Ammon's horn (tissue), 1 donor: ENCODE measurements around the gene GPHN.
"Not testable (repeated sequence)": the region's sequence is repeated elsewhere in the genome, so short reads cannot be mapped to it uniquely, and the experiment has no call there.

Source experiments
- DNase-seq: peaks from one replicate; pipeline ENCODE4 v3.0.0-alpha.2; 2016; ENCODE audit warnings: low spot score

The GPHN gene

DNA sequence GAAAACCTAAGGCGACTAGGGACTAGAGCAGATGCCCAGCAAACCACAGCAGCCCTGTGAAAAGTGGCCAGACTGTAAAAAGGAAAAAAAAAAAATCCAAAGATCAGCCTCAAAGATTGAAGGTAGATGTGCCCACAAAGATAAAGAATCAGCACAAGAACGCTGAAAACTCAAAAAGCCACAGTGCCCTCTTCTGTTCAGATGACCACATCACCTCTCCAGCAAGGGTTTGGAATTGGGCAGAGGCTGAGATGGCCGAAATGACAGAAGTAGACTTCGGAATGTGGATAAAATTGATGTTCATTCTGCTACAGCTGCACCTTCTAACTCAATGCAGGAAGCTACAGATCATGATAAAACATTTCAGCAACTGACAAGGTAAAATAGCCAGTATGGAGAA, 154.4 kb downstream of the GPHN start:
- DNase-seq, result no peak

- DNase-seq, result no peak
Measured at GRCh38 chr14:66677780-66678179, 169.8 kb downstream of the GPHN start.

DNA sequence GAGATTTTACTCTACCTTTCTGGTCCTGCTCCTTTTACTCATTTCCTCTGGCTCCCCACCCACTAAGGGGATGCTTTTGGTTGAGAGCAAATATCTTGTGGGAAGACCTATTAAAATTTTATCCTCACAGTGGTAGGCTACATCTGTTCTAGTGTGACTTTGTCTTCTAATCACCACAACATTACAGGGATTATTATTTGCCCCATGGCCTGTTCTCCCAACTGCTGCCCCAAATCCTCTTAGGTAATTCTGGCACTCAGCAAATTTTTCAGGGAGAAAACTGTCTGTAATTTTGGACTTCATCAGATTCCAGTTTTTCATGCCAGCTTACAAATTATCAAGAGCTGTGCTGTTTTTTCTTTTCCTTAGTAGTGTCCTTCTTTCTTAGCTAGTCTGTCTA, 172.3 kb downstream of the GPHN start:
- DNase-seq, result no peak

GRCh38 chr14:66696326-66696725, 188.4 kb downstream of the GPHN start:
- no peak for DNase-seq

DNA sequence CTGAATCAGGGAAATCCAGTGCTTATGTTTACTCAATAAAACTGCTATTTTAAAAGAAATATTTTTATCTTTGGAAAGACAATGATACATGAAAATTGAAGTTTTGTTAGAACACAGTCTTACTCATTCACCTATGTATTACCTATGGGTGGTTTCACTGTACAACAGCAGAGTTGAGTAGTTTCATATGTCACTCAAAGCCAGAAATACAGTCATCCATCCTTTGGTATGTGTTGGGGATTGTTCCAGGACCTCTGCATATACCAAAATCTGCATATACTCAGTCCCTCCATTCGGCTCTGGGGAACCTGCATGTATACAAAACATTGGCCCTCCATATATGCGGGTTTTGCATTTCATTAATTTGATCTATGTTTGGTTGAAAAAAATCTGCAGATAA, 190.6 kb downstream of the GPHN start:
- no peak for DNase-seq

DNA sequence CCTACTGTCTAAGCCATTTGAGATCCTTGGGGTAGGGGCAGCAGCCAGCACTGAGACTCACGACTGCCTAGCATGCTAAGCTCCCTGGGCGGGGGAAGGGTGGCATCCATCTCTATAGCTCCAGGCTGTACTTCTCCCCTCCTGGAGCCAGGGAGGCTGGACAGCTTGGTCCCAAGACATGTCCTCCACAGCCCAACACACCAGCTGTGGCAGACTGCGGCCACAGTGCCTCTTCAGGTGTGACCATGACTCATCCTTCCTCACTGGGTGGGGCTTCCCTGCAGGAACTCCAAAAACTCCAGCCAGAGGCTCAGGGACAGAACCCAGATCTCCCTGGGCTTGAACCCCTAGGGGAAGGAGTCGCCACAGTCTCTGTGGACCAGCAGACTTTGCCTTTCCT, 193.9 kb downstream of the GPHN start:
- DNase-seq, result no peak

- DNase-seq, result no peak
Measured at GRCh38 chr14:66708267-66708666, 200.3 kb downstream of the GPHN start.

GRCh38 chr14:66709291-66709690, 201.3 kb downstream of the GPHN start:
- DNase-seq, result peak; percentile 28

GRCh38 chr14:66714291-66714690, 206.3 kb downstream of the GPHN start:
- not testable (repeated sequence) for DNase-seq

GRCh38 chr14:66715313-66715712, 207.4 kb downstream of the GPHN start:
- not testable (repeated sequence) for DNase-seq

DNA sequence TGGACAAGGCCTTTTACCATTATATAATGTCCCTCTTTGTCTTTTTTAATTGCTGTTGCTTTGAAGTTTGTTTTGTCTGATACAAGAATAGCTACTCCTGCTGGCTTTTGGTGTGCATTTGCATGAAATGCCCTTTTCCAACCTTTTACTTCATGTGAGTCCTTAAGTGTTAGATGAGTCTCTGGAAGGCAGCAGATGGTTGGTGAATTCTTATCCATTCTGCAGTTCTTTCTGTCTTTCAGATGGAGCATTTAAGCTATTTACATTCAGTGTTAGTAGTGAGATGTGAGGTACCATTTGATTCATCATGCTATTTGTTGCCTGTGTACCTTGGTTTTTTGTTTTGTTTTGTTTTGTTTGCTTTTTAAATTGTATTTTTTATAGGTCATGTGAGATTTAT, 208.3 kb downstream of the GPHN start:
- no peak for DNase-seq

GRCh38 chr14:66717561-66718140, 209.7 kb downstream of the GPHN start:
- DNase-seq, result no peak

GRCh38 chr14:66724996-66725395, 217.0 kb downstream of the GPHN start:
- DNase-seq, result no peak

DNA sequence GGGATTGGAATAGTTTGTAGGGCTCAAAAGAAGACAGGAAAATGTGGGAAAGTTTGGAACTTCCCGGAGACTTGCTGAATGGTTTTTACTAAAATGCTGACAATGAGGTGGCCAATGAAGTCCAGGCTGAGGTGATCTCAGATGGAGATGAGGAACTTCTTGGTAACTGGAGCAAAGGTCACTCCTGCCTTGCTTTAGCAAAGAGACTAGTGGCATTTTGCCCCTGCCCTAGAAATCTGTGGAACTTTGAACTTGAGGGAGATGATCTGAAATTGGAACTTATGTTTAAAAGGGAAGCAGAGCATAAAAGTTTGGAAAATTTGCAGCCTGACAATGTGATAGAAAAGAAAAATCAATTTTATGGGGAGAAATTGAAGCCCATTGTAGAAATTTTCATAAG, 223.4 kb downstream of the GPHN start:
- DNase-seq, result not testable (repeated sequence)

DNA sequence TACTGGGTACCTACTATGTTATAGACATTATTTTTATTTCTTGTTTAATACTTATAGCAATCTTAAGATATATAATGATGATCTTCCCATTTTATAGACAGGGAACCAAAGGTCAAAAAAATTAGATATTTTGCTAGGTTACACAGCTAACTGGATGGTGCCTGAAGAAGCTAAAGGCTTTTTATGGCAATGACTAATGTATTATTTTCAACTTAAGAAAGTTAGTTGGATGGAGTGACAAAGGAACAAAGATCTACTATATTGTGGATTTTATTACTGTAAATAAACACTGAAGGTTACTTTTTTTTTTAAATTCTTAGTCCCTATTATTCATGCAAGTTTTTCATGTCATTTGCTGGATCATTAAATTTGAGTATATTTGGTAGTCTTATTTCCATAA, 227.9 kb downstream of the GPHN start:
- DNase-seq, result no peak

DNA sequence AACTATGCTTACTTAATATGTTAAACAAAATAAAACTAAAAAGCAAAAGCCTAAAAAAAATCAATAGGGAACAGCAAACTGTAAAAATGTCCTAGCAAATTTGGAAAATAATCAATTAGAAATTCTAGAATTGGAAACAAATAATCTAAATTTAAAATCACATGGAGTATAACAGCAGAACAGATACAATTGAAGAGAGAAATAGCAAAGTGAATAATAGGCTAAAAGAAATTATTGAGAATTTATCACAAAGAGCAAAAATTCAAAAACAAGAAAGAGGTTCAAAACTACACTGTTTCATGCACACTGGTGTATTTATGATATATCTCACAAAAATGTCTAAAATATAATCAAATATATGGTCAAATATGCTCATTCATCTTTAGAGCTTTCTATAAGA, 231.9 kb downstream of the GPHN start:
- DNase-seq, result no peak

- no peak for DNase-seq
Measured at GRCh38 chr14:66745078-66745477, 237.1 kb downstream of the GPHN start.

- peak; percentile 27 for DNase-seq
Measured at GRCh38 chr14:66746316-66747006, 238.5 kb downstream of the GPHN start.

GRCh38 chr14:66752109-66752508, 244.2 kb downstream of the GPHN start:
- no peak for DNase-seq

- no peak for DNase-seq
Measured at GRCh38 chr14:66758031-66758613, 250.2 kb downstream of the GPHN start.

DNA sequence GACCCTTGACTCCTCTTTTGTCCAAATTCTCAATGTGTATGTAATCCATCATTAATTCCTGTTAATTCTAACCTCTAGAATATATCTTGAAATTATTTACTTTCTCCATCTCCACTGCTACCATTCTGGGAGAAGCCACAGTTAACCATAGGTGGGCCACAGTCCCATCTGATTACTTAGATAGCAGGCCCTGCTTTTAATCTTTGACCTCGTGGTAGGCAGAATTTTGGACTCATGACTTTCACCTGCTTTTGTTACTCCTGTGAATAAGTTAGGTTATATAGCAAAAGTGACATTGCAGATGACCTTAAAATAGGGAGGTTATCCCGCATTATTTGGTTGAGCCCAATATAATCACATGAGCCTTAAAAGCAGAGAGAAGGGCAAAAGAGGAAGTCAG, 264.2 kb downstream of the GPHN start:
- no peak for DNase-seq

- no peak for DNase-seq
Measured at GRCh38 chr14:66782853-66783252, 274.9 kb downstream of the GPHN start.

- no peak for DNase-seq
Measured at GRCh38 chr14:66790101-66790500, 282.2 kb downstream of the GPHN start.

- DNase-seq, result no peak
Measured at GRCh38 chr14:66802962-66803361, 295.0 kb downstream of the GPHN start.
